Gastrocnemius medialis (tissue), 4 donors: ENCODE measurements around the gene MYO1D. TPM values are rescaled to one million over a fixed set of nuclear protein-coding genes. Genes with fewer than 3 reads are reported as not detected.

Source experiments
- ATAC-seq, 2 donors: fragments of 150-250 bp; one replicate each; pipeline ENCODE4 v1.9.1; 2016
- DNase-seq, 2 donors: peaks; one replicate each; pipeline ENCODE4 v3.0.0-alpha.2; 2019
- H3K27ac ChIP-seq, 4 donors: fragments of 200-600 bp; sonication (generic); 1 replicate in 1 of 4; 2 replicates in 3 of 4; pipeline ENCODE4 v1.5.1; 2016 to 2018; ENCODE audit warnings: mild to moderate bottlenecking in 2 of 4, moderate library complexity in 1 of 4
- H3K27me3 ChIP-seq, 3 donors: fragments of 200-600 bp; sonication (generic) in 2 of 3; 1 replicate in 1 of 3; 2 replicates in 2 of 3; pipeline versions ENCODE4 v1.5.1 to v1.6.0; 2016 to 2019; ENCODE audit warnings: mild to moderate bottlenecking in 1 of 3, moderate library complexity in 1 of 3
- H3K36me3 ChIP-seq, 2 donors: fragments of 200-600 bp; sonication (generic) in 1 of 2; one replicate each; pipeline ENCODE4 v1.5.1; 2017 to 2018
- H3K4me1 ChIP-seq, 2 donors: fragments of 200-600 bp; sonication (generic) in 1 of 2; one replicate each; pipeline ENCODE4 v1.5.1; 2016 to 2017; ENCODE audit warnings: mild to moderate bottlenecking in 2 of 2
- H3K4me3 ChIP-seq, 4 donors: fragments of 200-600 bp; sonication (generic) in 3 of 4; 1 replicate in 1 of 4; 2 replicates in 3 of 4; pipeline ENCODE4 v1.5.1; 2016 to 2019; ENCODE audit warnings: mild to moderate bottlenecking in 2 of 4
- H3K9me3 ChIP-seq, 3 donors: fragments of 200-600 bp; sonication (generic) in 2 of 3; 1 replicate in 1 of 3; 2 replicates in 2 of 3; pipeline ENCODE4 v1.5.1; 2016 to 2019
- POLR2A ChIP-seq, 2 donors: fragments of 450-650 bp; IDR thresholded peaks; one replicate each; pipeline ENCODE4 v1.6.1; 2017; ENCODE audit warnings: antibody characterized with exemption in 2 of 2, mild to moderate bottlenecking in 2 of 2, moderate library complexity in 2 of 2
- in situ Hi-C, 4 donors: fragments of 200-750 bp; cut with MboI; loops; one replicate each; pipeline versions ENCODE4 v1.15.0 to v1.8.0; 2017; ENCODE audit warnings: low sequenced_read_pairs in 4 of 4
- intact Hi-C: fragments of 100-400 bp; cut with DNase I; formaldehyde crosslinking; loops from one replicate; pipeline ENCODE4 v1.15.1; 2023; ENCODE audit warnings: low total_unique reads
- total RNA-seq, 4 donors: library from RNA; depleted of rRNA; stranded (reverse); fragments of >200 nt; gene quantifications; one replicate each; pipeline versions ENCODE4 v1.1.0 to v1.2.3, GENCODE V29; 2016
- TF ChIP-seq, protein P1 (sequence below), 5 experiments: fragments of 450-650 bp in 3 of 5; fragments of 200-600 bp in 2 of 5; sonication (generic) in 2 of 5; IDR thresholded peaks in 4 of 5; conservative IDR thresholded peaks in 1 of 5; 1 replicate in 4 of 5; 2 replicates in 1 of 5; pipeline ENCODE4 v1.5.1; 2016 to 2019; ENCODE audit warnings: antibody characterized with exemption in 5 of 5, mild to moderate bottlenecking in 3 of 5, moderate library complexity in 3 of 5

The MYO1D gene
- total RNA-seq, 4 donors from 2014 or later, result 5.8 to 20.1 (median 7.8) TPM

GRCh38 chr17:32861981-32862380 is 14.9 kb downstream of the MYO1D start:
- in situ Hi-C loops, result no loop called here

DNA sequence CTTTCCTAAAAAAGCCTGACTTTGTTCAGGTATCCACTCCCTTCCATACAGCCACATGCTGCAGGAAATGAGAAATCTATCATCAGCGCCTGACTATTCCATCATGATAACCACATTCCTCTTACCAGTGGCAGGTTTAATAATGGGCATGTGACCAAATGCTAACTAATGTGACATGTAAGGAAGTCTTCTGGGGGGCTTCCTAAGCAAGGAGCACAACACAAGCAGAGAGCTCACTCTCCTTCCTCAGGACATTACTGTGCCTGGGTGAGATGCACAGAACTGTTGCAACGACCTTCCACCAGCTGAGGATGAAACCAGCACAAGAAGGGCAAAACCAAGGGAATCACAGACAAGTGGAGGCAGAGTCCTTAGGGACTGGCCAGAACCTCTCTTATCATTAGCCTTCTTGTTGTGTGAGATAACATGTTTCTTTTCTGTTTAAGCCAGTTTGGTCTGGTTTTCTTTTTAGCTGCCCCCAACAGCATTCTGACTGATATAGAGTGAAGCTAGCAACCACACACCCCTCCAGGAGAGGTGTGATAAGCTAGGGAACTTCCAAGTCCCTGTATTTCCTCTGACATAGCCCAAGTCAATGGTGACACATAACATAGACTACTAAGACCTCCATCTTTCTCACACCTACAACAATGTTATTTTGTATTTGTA is 16.9 kb downstream of the MYO1D start:
- H3K27ac ChIP-seq, result no peak overlapping the region
- in situ Hi-C loops, result no loop called here
- H3K9me3 ChIP-seq, result no peaks in the 10 kb centered on the region
- TF ChIP-seq POLR2A (IDR thresholded peaks at IDR 0.05), result no peak
- TF ChIP-seq, protein P1, sequence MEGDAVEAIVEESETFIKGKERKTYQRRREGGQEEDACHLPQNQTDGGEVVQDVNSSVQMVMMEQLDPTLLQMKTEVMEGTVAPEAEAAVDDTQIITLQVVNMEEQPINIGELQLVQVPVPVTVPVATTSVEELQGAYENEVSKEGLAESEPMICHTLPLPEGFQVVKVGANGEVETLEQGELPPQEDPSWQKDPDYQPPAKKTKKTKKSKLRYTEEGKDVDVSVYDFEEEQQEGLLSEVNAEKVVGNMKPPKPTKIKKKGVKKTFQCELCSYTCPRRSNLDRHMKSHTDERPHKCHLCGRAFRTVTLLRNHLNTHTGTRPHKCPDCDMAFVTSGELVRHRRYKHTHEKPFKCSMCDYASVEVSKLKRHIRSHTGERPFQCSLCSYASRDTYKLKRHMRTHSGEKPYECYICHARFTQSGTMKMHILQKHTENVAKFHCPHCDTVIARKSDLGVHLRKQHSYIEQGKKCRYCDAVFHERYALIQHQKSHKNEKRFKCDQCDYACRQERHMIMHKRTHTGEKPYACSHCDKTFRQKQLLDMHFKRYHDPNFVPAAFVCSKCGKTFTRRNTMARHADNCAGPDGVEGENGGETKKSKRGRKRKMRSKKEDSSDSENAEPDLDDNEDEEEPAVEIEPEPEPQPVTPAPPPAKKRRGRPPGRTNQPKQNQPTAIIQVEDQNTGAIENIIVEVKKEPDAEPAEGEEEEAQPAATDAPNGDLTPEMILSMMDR (IDR thresholded peaks at IDR 0.05 in 4 of 5, conservative IDR thresholded peaks at IDR 0.05 in 1 of 5), result no peak
- no peaks in the 10 kb centered on the region for H3K4me1 ChIP-seq
- intact Hi-C loops, result no loop called here
- ATAC-seq, result no peak
- H3K4me3 ChIP-seq, result no peak overlapping the region
- H3K27me3 ChIP-seq, result no peaks in the 10 kb centered on the region
- DNase-seq, result no peak
- no peaks in the 10 kb centered on the region for H3K36me3 ChIP-seq

More at GRCh38 chr17:32861981-32862380, 14.9 kb downstream of the MYO1D start:
- Histone ChIP-seq H3K27ac (no peak overlapping the region), H3K4me3 (no peak overlapping the region), H3K36me3 (no peaks in the 10 kb centered on the region), H3K9me3 (no peaks in the 10 kb centered on the region), H3K4me1 (peaks cover 0 to 3% of the 10 kb centered on the region in 2 donors), H3K27me3 (no peaks in the 10 kb centered on the region)
- TF ChIP-seq POLR2A (IDR thresholded peaks at IDR 0.05), result no peak
- TF ChIP-seq, protein P1 (IDR thresholded peaks at IDR 0.05 in 4 of 5, conservative IDR thresholded peaks at IDR 0.05 in 1 of 5), result no peak
- intact Hi-C loops, result no loop called here
- no peak for DNase-seq
- no peak for ATAC-seq

- Histone ChIP-seq H3K4me3 (no peak overlapping the region), H3K27me3 (no peaks in the 10 kb centered on the region), H3K4me1 (no peaks in the 10 kb centered on the region), H3K36me3 (no peaks in the 10 kb centered on the region), H3K27ac (no peak overlapping the region), H3K9me3 (no peaks in the 10 kb centered on the region)
- DNase-seq, result no peak
- in situ Hi-C loops (no loop called here), intact Hi-C loops (no loop called here)
- ATAC-seq, result no peak
- TF ChIP-seq, protein P1 (IDR thresholded peaks at IDR 0.05 in 4 of 5, conservative IDR thresholded peaks at IDR 0.05 in 1 of 5), result no peak
- TF ChIP-seq POLR2A (IDR thresholded peaks at IDR 0.05), result no peak
These were observed 21.3 kb downstream of the MYO1D start for GRCh38 chr17:32855620-32856019.

GRCh38 chr17:32854832-32855389 is 22.0 kb downstream of the MYO1D start:
- no peaks in the 10 kb centered on the region for H3K36me3 ChIP-seq
- DNase-seq (no peak), ATAC-seq (no peak)
- in situ Hi-C loops (no loop called here), intact Hi-C loops (no loop called here)
- TF ChIP-seq POLR2A (IDR thresholded peaks at IDR 0.05), result no peak
- TF ChIP-seq, protein P1 (IDR thresholded peaks at IDR 0.05 in 4 of 5, conservative IDR thresholded peaks at IDR 0.05 in 1 of 5), result no peak
- H3K4me1 ChIP-seq, result no peaks in the 10 kb centered on the region
- H3K27ac ChIP-seq, result no peak overlapping the region
- H3K9me3 ChIP-seq, result no peaks in the 10 kb centered on the region
- no peaks in the 10 kb centered on the region for H3K27me3 ChIP-seq
- H3K4me3 ChIP-seq, result no peak overlapping the region
